Stomach (tissue), 9 donors: Measurements from ENCODE around the gene UCN. TPM values are rescaled to one million over a fixed set of nuclear protein-coding genes. Genes with fewer than 3 reads are reported as not detected.

Source experiments
- DNase-seq, 2 donors: peaks; one replicate each; pipeline versions ENCODE4 v3.0.0 to v3.0.0-alpha.2; 2013 to 2019
- H3K27ac ChIP-seq, 5 donors: fragments of 200-600 bp in 4 of 5; sonication (generic) in 4 of 5; one replicate each; pipeline ENCODE4 v1.5.1; 2013 to 2019; ENCODE audit warnings: mild to moderate bottlenecking in 1 of 5, moderate library complexity in 1 of 5
- H3K27me3 ChIP-seq, 3 donors: fragments of 200-600 bp; sonication (generic); one replicate each; pipeline ENCODE4 v1.5.1; 2017 to 2019; ENCODE audit warnings: mixed run types in 1 of 3
- H3K36me3 ChIP-seq, 4 donors: fragments of 200-600 bp; sonication (generic); 1 replicate in 3 of 4; 2 replicates in 1 of 4; pipeline ENCODE4 v1.5.1; 2016 to 2019
- H3K4me1 ChIP-seq, 4 donors: fragments of 200-600 bp; sonication (generic); one replicate each; pipeline ENCODE4 v1.5.1; 2016 to 2019
- H3K4me3 ChIP-seq, 4 donors: fragments of 200-600 bp; sonication (generic) in 3 of 4; one replicate each; pipeline ENCODE4 v1.5.1; 2016 to 2019; ENCODE audit warnings: mild to moderate bottlenecking in 1 of 4
- H3K9me3 ChIP-seq, 4 donors: fragments of 200-600 bp; sonication (generic); one replicate each; pipeline ENCODE4 v1.5.1; 2016 to 2019
- EP300 ChIP-seq: sonication (generic); formaldehyde crosslinking; IDR thresholded peaks from one replicate; pipeline ENCODE4 v1.6.1; 2017; ENCODE audit warnings: antibody characterized with exemption
- POLR2A ChIP-seq, 4 donors: fragments of 450-650 bp; IDR thresholded peaks; one replicate each; pipeline ENCODE4 v1.6.1; 2016; ENCODE audit warnings: antibody characterized with exemption in 4 of 4, control low read depth in 2 of 4, mild to moderate bottlenecking in 1 of 4, moderate library complexity in 1 of 4
- POLR2AphosphoS5 ChIP-seq, 3 donors: sonication (generic); formaldehyde crosslinking; IDR thresholded peaks; one replicate each; pipeline ENCODE4 v1.6.1; 2016; ENCODE audit warnings: antibody characterized with exemption in 3 of 3
- WGBS, 5 donors: extraction: QIAGEN DNeasy Blood & Tissue Kit in 3 of 5; methylation state at CpG; one replicate each; pipeline versions ENCODE4 v1.1.5 to v1.1.7; 2013 to 2018; 5-methylcytosine and 5-hydroxymethylcytosine counted together
- intact Hi-C: fragments of 100-400 bp; cut with DNase I; formaldehyde crosslinking; loops from one replicate; pipeline ENCODE4 v1.15.1; 2023; ENCODE audit warnings: low total_unique reads
- polyA plus RNA-seq, 3 donors: library from polyadenylated mRNA; stranded (reverse); fragments of 200-250 nt; gene quantifications; one replicate each; pipeline ENCODE4 v1.2.3, GENCODE V29; 2013
- total RNA-seq, 5 donors: library from RNA; depleted of rRNA; stranded (reverse); fragments of >200 nt; gene quantifications; one replicate each; pipeline versions ENCODE4 v1.1.0 to v1.2.3, GENCODE V29; 2014 to 2016
- TF ChIP-seq, protein P1 (sequence below), 7 experiments: fragments of 450-650 bp in 4 of 7; fragments of 200-600 bp in 3 of 7; sonication (generic) in 3 of 7; IDR thresholded peaks; one replicate each; pipeline ENCODE4 v1.5.1; 2016 to 2019; ENCODE audit warnings: antibody characterized with exemption in 7 of 7, control low read depth in 2 of 7, mild to moderate bottlenecking in 1 of 7
- donor health status: healthy with polysubstance abuse.
- donor health status: Bipolar disorder and iron deficiency.
- donor health status: healthy.

UCN gene
- total and polyA plus RNA-seq, 8 donors, result 3.5 to 6.7 (median 4.1) TPM; not detected in 5

GRCh38 chr2:27313882-27314645 lies 5.8 kb upstream of the UCN start:
- peaks cover 0 to 7% (median 0%) of the 10 kb centered on the region in 4 donors for H3K4me1 ChIP-seq
- 84 to 94% (median 90%) methylated on average over 8 of the region's 8 CpGs for whole genome bisulfite sequencing, 5 donors
- no peak for DNase-seq
- intact Hi-C loops, result no loop called here
- H3K27me3 ChIP-seq, result peaks cover 0 to 2% (median 0%) of the 10 kb centered on the region in 3 donors
- peaks cover 7 to 60% (median 47%) of the 10 kb centered on the region in 4 donors for H3K36me3 ChIP-seq
- H3K4me3 ChIP-seq, result no peak overlapping the region
- no peaks in the 10 kb centered on the region for H3K9me3 ChIP-seq
- TF ChIP-seq EP300 (no peak), POLR2AphosphoS5 (IDR thresholded peaks at IDR 0.05) (no peak)
- TF ChIP-seq, protein P1, sequence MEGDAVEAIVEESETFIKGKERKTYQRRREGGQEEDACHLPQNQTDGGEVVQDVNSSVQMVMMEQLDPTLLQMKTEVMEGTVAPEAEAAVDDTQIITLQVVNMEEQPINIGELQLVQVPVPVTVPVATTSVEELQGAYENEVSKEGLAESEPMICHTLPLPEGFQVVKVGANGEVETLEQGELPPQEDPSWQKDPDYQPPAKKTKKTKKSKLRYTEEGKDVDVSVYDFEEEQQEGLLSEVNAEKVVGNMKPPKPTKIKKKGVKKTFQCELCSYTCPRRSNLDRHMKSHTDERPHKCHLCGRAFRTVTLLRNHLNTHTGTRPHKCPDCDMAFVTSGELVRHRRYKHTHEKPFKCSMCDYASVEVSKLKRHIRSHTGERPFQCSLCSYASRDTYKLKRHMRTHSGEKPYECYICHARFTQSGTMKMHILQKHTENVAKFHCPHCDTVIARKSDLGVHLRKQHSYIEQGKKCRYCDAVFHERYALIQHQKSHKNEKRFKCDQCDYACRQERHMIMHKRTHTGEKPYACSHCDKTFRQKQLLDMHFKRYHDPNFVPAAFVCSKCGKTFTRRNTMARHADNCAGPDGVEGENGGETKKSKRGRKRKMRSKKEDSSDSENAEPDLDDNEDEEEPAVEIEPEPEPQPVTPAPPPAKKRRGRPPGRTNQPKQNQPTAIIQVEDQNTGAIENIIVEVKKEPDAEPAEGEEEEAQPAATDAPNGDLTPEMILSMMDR (IDR thresholded peaks at IDR 0.05), result no peak
- H3K27ac ChIP-seq, result no peak overlapping the region

DNA sequence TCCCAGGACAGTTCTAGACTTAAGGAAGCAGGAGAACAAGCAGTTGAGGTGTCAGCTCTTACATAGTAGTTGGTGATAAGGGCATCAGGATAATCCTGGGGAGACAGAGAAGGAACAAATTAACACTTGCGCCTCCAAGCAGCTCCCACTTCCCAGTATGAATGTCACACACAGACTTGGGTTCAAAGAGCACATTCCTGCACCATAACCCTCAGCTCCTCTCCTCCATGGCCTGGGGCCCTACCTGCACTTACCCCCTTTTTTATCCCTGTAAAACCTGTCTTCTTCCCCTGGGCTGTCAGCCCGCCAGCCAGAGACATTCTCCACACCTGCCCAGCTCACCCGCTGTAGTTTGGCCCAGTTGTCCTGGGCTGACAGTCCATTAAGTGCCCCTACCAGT lies 3.9 kb upstream of the UCN start:
- TF ChIP-seq EP300, result no peak
- no peak for TF ChIP-seq POLR2AphosphoS5 (IDR thresholded peaks at IDR 0.05)
- TF ChIP-seq, protein P1 (IDR thresholded peaks at IDR 0.05), result no peak
- TF ChIP-seq POLR2A (IDR thresholded peaks at IDR 0.05), result no peak
- H3K36me3 ChIP-seq, result peaks cover 7 to 59% (median 53%) of the 10 kb centered on the region in 4 donors
- no peaks in the 10 kb centered on the region for H3K9me3 ChIP-seq
- intact Hi-C loops, result no loop called here
- peaks cover 13 to 17% (median 14%) of the 10 kb centered on the region in 4 donors for H3K4me1 ChIP-seq
- H3K27me3 ChIP-seq, result peaks cover 14 to 21% (median 19%) of the 10 kb centered on the region in 3 donors
- no peak for DNase-seq
- 92 to 100% (median 98%) methylated on average over 3 of the region's 3 CpGs for WGBS, 5 donors
- no peak overlapping the region for H3K4me3 ChIP-seq
- no peak overlapping the region for H3K27ac ChIP-seq

DNA sequence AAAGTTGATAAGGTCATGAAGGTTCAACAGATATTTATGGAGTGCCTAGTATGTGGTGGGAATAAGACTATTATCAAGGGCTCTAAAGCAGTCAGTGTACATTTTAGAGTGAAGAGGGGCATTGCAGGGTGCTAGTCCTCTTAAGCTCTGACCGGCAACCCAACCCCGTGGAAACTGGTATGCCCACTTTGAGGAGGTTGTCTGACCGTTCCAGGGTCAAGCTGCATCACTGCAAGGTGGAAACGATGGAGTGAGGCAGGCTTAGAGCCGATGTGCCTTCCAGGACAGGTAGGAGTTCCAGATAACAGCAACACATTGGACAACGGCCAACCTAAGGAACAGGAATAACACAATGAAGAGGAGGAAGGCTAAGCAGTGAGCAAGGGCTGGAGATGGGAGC lies 1.4 kb upstream of the UCN start:
- no peak for DNase-seq
- WGBS, 5 donors, result 69 to 76% (median 73%) methylated on average over 6 of the region's 6 CpGs
- Histone ChIP-seq H3K27me3 (peaks cover 22 to 46% (median 38%) of the 10 kb centered on the region in 3 donors), H3K4me3 (no peak overlapping the region), H3K36me3 (peaks cover 7 to 42% (median 35%) of the 10 kb centered on the region in 4 donors), H3K4me1 (peaks cover 22 to 27% (median 25%) of the 10 kb centered on the region in 4 donors), H3K9me3 (no peaks in the 10 kb centered on the region), H3K27ac (no peak overlapping the region)
- intact Hi-C loops, result no loop called here
- TF ChIP-seq POLR2A (IDR thresholded peaks at IDR 0.05) (no peak), POLR2AphosphoS5 (IDR thresholded peaks at IDR 0.05) (no peak), EP300 (no peak)
- TF ChIP-seq, protein P1 (IDR thresholded peaks at IDR 0.05), result no peak

- TF ChIP-seq POLR2AphosphoS5 (IDR thresholded peaks at IDR 0.05) (no peak), EP300 (no peak), POLR2A (IDR thresholded peaks at IDR 0.05) (no peak)
- TF ChIP-seq, protein P1 (IDR thresholded peaks at IDR 0.05), result no peak
- peak in 1 of 2 donors; percentile 35 for DNase-seq
- peak overlapping the region in 1 of 4 donors; percentile 3 for H3K4me3 ChIP-seq
Observed at GRCh38 chr2:27307545-27308358, 493 bp downstream of the UCN start.

More at GRCh38 chr2:27307545-27308358, 493 bp downstream of the UCN start:
- no peak overlapping the region for H3K27ac ChIP-seq
- peaks cover 7 to 40% (median 35%) of the 10 kb centered on the region in 4 donors for H3K36me3 ChIP-seq
- H3K9me3 ChIP-seq, result no peaks in the 10 kb centered on the region
- intact Hi-C loops, result no loop called here
- WGBS, 5 donors, result 8 to 15% (median 11%) methylated on average over 14 to 75 of the region's 75 CpGs
- H3K27me3 ChIP-seq, result peaks cover 22 to 52% (median 38%) of the 10 kb centered on the region in 3 donors
- peaks cover 22 to 33% (median 30%) of the 10 kb centered on the region in 4 donors for H3K4me1 ChIP-seq
